Right lobe of liver (tissue), 4 donors: ENCODE results near the gene LHX1.

Experiments used
- CTCF ChIP-seq, 4 donors: fragments of 200-600 bp in 3 of 4; fragments of 450-650 bp in 1 of 4; IDR thresholded peaks; one replicate each; pipeline versions ENCODE4 v1.5.1 to v1.8.0; 2016 to 2022; ENCODE audit warnings: antibody characterized with exemption in 4 of 4, mild to moderate bottlenecking in 2 of 4
- POLR2A ChIP-seq: fragments of 450-650 bp; IDR thresholded peaks from one replicate; pipeline ENCODE4 v1.6.1; 2017; ENCODE audit warnings: antibody characterized with exemption, mild to moderate bottlenecking
- donor health status: DM: no; HTN: no; CAD: no.
- donor health status: DM: no; HTN: no; CAD: no.
- donor health status: DM: no; HTN: yes; CAD: no.

GRCh38 chr17:36993227-36993626 lies 56.0 kb downstream of the LHX1 start:
- no peak for TF ChIP-seq CTCF (IDR thresholded peaks at IDR 0.05)
- no peak for TF ChIP-seq POLR2A
